SK-N-SH (cell line): Measurements from ENCODE around the gene SKI.

ENCODE experiments used
- EP300 ChIP-seq, 2 experiments: IDR thresholded peaks; 2 replicates each; pipeline versions ENCODE4 v1.4.0 to v1.6.1; 2012; ENCODE audit warnings: borderline replicate concordance in 1 of 2, low read depth in 1 of 2, low read length in 1 of 2
- FOSL2 ChIP-seq: IDR thresholded peaks from 2 replicates; pipeline ENCODE4 v1.4.0; 2012; ENCODE audit warnings: low read depth, mild to moderate bottlenecking, moderate library complexity, borderline replicate concordance
- GABPA ChIP-seq: IDR thresholded peaks from 2 replicates; pipeline ENCODE4 v1.4.0; 2012; ENCODE audit warnings: low read depth, mild to moderate bottlenecking
- POLR2AphosphoS5 ChIP-seq: IDR thresholded peaks from 2 replicates; pipeline ENCODE4 v1.6.1; 2012; ENCODE audit warnings: low read depth, low read length
- RAD21 ChIP-seq: IDR thresholded peaks from 2 replicates; pipeline ENCODE4 v1.6.1; 2012; ENCODE audit warnings: mild to moderate bottlenecking, low read length
- TAF1 ChIP-seq: IDR thresholded peaks from 2 replicates; pipeline ENCODE4 v1.6.1; 2012; ENCODE audit warnings: low read depth, mild to moderate bottlenecking, low read length, moderate library complexity, borderline replicate concordance
- TF ChIP-seq, protein P1 (sequence below): fragments of 200-600 bp; sonication (generic); IDR thresholded peaks from 2 replicates; pipeline ENCODE4 v1.6.1; 2017; ENCODE audit warnings: antibody characterized with exemption, mild to moderate bottlenecking, moderate library complexity
- TF ChIP-seq, protein P2 (sequence below): fragments of 150-350 bp; IDR thresholded peaks from 2 replicates; pipeline ENCODE4 v1.6.1; 2017; ENCODE audit warnings: antibody characterized with exemption, low read length, low read depth, borderline replicate concordance
- TF ChIP-seq, protein P3 (sequence below): fragments of 150-350 bp; IDR thresholded peaks from 2 replicates; pipeline ENCODE4 v1.6.1; 2016; ENCODE audit warnings: mild to moderate bottlenecking, low read depth, low read length

DNA sequence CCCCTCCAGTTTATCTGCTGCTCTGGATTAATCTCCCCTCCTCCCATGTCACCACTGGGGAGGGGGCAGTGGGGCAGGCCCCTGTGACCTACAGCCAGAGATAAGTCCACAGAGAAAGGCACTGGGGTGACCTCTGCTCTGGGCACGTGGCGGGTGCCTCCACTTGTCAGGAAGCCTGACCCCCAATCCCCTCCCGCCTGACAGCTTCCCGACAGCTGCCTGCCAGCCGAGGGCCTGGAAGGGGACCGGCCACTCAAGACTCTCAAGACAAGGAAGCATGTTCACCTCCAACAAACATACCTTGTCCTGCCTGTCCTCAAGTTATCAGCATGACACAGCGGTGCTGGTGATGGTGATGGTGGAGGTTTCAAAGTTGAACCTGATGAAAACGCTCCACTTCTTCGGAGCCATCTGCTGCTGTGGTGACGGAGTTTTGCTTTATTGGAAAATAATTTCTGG lies 30.4 kb upstream of the SKI start:
- TF ChIP-seq, protein P1, sequence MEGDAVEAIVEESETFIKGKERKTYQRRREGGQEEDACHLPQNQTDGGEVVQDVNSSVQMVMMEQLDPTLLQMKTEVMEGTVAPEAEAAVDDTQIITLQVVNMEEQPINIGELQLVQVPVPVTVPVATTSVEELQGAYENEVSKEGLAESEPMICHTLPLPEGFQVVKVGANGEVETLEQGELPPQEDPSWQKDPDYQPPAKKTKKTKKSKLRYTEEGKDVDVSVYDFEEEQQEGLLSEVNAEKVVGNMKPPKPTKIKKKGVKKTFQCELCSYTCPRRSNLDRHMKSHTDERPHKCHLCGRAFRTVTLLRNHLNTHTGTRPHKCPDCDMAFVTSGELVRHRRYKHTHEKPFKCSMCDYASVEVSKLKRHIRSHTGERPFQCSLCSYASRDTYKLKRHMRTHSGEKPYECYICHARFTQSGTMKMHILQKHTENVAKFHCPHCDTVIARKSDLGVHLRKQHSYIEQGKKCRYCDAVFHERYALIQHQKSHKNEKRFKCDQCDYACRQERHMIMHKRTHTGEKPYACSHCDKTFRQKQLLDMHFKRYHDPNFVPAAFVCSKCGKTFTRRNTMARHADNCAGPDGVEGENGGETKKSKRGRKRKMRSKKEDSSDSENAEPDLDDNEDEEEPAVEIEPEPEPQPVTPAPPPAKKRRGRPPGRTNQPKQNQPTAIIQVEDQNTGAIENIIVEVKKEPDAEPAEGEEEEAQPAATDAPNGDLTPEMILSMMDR = no peak
- TF ChIP-seq POLR2AphosphoS5 (no peak), TAF1 (no peak), FOSL2 (no peak), EP300 (IDR thresholded peaks at IDR 0.05; ENCODE audit: borderline replicate concordance in 1 of 2, low read depth in 1 of 2, low read length in 1 of 2) (no peak), RAD21 (no peak), GABPA (no peak)
- TF ChIP-seq, protein P2, sequence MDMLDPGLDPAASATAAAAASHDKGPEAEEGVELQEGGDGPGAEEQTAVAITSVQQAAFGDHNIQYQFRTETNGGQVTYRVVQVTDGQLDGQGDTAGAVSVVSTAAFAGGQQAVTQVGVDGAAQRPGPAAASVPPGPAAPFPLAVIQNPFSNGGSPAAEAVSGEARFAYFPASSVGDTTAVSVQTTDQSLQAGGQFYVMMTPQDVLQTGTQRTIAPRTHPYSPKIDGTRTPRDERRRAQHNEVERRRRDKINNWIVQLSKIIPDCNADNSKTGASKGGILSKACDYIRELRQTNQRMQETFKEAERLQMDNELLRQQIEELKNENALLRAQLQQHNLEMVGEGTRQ = no peak
- TF ChIP-seq, protein P3, sequence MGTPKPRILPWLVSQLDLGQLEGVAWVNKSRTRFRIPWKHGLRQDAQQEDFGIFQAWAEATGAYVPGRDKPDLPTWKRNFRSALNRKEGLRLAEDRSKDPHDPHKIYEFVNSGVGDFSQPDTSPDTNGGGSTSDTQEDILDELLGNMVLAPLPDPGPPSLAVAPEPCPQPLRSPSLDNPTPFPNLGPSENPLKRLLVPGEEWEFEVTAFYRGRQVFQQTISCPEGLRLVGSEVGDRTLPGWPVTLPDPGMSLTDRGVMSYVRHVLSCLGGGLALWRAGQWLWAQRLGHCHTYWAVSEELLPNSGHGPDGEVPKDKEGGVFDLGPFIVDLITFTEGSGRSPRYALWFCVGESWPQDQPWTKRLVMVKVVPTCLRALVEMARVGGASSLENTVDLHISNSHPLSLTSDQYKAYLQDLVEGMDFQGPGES = no peak
